Lower lobe of right lung (tissue), 2 donors: Measurements from ENCODE around the gene SCYL2. TPM values are rescaled to one million over a fixed set of nuclear protein-coding genes. Genes with fewer than 3 reads are reported as not detected.

Source experiments
- ATAC-seq, 2 donors: fragments of 200-7000 bp; cut with Tn5 transposase; one replicate each; pipeline ENCODE4 v1.9.1; 2020 to 2022; ENCODE audit warnings: mild to moderate bottlenecking in 2 of 2, moderate library complexity in 2 of 2
- DNase-seq: peaks from one replicate; pipeline ENCODE4 v3.0.0-alpha.2; 2020
- H3K27ac ChIP-seq: fragments of 200-600 bp; one replicate; pipeline ENCODE4 v1.8.0; 2022
- H3K27me3 ChIP-seq: fragments of 200-600 bp; one replicate; pipeline ENCODE4 v1.8.0; 2022; ENCODE audit warnings: low read depth
- H3K36me3 ChIP-seq: fragments of 200-600 bp; one replicate; pipeline ENCODE4 v1.8.0; 2022; ENCODE audit warnings: mild to moderate bottlenecking
- H3K4me1 ChIP-seq: fragments of 200-600 bp; one replicate; pipeline ENCODE4 v1.8.0; 2022
- H3K4me3 ChIP-seq: fragments of 200-600 bp; one replicate; pipeline ENCODE4 v1.8.0; 2022; ENCODE audit warnings: mild to moderate bottlenecking
- H3K9me3 ChIP-seq: fragments of 200-600 bp; one replicate; pipeline ENCODE4 v1.8.0; 2022
- CTCF ChIP-seq: fragments of 200-600 bp; IDR thresholded peaks from one replicate; pipeline ENCODE4 v1.8.0; 2022; ENCODE audit warnings: antibody characterized with exemption, mild to moderate bottlenecking
- intact Hi-C: fragments of 100-400 bp; cut with DNase I; formaldehyde crosslinking; loops from one replicate; pipeline ENCODE4 v1.11.0; 2022
- total RNA-seq: library from RNA; stranded (reverse); fragmentation: NEBNext Ultra II Directional; extraction: Animal tissue kit (Norgen Biotek cat#: 25700); gene quantifications from one replicate; pipeline ENCODE4 v1.2.1, GENCODE V29; 2021
- donor health status: DM: no; HTN: yes; CAD: no; lungs with severe emphysema.

The SCYL2 gene
- total RNA-seq, 1 donor from 2014 or later: 45.0 TPM

DNA sequence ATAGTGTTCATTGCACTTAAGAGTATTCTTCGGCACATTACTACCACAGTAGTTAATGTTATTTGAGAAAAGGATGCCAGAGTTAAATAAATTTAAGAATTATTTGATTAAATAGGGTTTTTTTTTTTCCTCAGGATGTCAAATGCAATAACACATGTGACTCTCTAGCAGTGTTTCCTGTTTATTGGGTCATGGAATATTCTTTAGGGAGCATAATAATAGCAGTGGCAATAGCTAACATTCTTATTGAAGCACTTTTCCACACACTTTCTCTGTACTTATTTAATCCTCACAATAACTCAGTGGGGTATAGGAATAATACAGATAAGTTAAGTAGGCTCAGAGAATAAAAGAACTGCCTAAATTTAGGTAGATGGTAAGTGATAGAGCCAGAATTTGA is 44.3 kb downstream of the SCYL2 start:
- no peaks in the 10 kb centered on the region for H3K4me1 ChIP-seq
- ATAC-seq: no peak

GRCh38 chr12:100317371-100317770 is 50.4 kb downstream of the SCYL2 start:
- no peak overlapping the region for H3K27ac ChIP-seq
- H3K4me1 ChIP-seq: no peaks in the 10 kb centered on the region
- ATAC-seq: no peak
- no peaks in the 10 kb centered on the region for H3K9me3 ChIP-seq
- intact Hi-C loops: no loop called here
- H3K4me3 ChIP-seq: no peak overlapping the region
- TF ChIP-seq CTCF: no peak
- H3K36me3 ChIP-seq: peaks cover 74% of the 10 kb centered on the region
- no peak for DNase-seq
- no peaks in the 10 kb centered on the region for H3K27me3 ChIP-seq

More for the DNA sequence above, 44.3 kb downstream of the SCYL2 start:
- no peak overlapping the region for H3K27ac ChIP-seq
- H3K4me3 ChIP-seq: no peak overlapping the region
- H3K36me3 ChIP-seq: peaks cover 61% of the 10 kb centered on the region
- no peak for TF ChIP-seq CTCF
- intact Hi-C loops: no loop called here
- peaks cover 3% of the 10 kb centered on the region for H3K9me3 ChIP-seq
- no peak for DNase-seq
- no peaks in the 10 kb centered on the region for H3K27me3 ChIP-seq

DNA sequence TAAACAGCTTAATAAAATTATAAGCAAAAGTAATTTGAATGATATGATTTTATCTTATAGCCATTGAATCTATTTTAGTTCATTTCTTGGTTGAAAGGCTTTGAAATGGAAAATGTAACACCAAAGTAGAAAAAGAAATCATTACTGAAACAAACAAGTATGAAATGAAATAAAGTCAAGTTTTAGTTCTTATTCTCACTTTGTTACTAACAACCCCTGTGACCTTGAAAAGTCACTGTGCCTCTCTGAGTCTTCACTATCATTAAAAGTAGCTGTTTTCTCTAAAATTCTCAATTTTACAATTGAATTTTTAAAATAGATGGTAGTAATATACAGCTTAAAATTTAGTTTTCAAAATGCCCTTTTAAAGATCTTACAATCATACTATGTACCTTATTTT is 57.5 kb downstream of the SCYL2 start:
- H3K27ac ChIP-seq: no peak overlapping the region
- DNase-seq (no peak), ATAC-seq (no peak)
- peaks cover 62% of the 10 kb centered on the region for H3K36me3 ChIP-seq
- no peaks in the 10 kb centered on the region for H3K4me1 ChIP-seq
- no peak for TF ChIP-seq CTCF
- H3K27me3 ChIP-seq: no peaks in the 10 kb centered on the region
- no peaks in the 10 kb centered on the region for H3K9me3 ChIP-seq
- no peak overlapping the region for H3K4me3 ChIP-seq
- intact Hi-C loops: no loop called here

GRCh38 chr12:100326208-100326607 is 59.2 kb downstream of the SCYL2 start:
- H3K4me3 ChIP-seq: no peak overlapping the region
- H3K27ac ChIP-seq: no peak overlapping the region
- H3K27me3 ChIP-seq: no peaks in the 10 kb centered on the region
- H3K4me1 ChIP-seq: no peaks in the 10 kb centered on the region
- intact Hi-C loops: no loop called here
- H3K9me3 ChIP-seq: no peaks in the 10 kb centered on the region
- DNase-seq (no peak), ATAC-seq (no peak)
- peaks cover 70% of the 10 kb centered on the region for H3K36me3 ChIP-seq
- TF ChIP-seq CTCF: no peak

DNA sequence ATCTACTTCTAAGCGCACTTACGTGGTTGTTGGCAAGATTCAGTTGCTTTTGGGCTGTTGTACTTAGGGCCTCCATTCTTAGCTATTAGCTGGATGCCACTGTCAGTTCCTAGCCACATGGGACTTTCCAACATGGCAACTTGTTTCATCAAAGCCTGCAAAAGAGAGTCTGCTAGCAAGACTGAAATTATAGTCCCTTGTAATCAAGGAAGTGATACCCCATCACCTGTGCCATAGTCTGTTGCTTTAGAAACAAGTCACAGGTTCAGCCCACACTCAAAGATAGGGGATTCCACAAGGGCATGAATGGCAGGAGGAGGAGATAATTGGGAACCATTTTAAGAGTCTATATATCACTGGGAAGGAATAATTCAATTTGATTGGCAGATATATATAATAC is 62.8 kb downstream of the SCYL2 start:
- no peak for TF ChIP-seq CTCF
- DNase-seq: no peak
- H3K27ac ChIP-seq: no peak overlapping the region
- ATAC-seq: no peak
- intact Hi-C loops: no loop called here
- H3K4me3 ChIP-seq: no peak overlapping the region
- peaks cover 87% of the 10 kb centered on the region for H3K36me3 ChIP-seq
- no peaks in the 10 kb centered on the region for H3K4me1 ChIP-seq
- H3K9me3 ChIP-seq: no peaks in the 10 kb centered on the region
- H3K27me3 ChIP-seq: no peaks in the 10 kb centered on the region

DNA sequence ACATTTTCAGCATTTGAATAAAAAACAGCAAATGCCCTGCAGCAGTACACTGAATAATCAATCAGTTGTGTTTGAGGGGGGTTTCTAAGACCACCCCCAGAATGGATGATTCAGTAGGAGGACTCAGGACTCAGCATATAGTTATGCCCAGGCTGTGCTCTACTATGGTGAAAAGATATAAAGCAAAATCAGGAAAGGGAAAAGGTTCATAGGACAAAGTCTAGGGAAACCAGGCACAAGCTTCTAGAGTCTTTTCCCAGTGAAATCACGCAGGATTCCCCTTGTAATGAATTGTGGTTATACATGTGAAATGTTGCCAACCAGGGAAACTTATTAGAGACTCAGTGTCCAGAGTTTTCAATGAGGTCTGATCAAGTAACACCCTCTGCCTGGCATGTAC is 64.9 kb downstream of the SCYL2 start:
- ATAC-seq: no peak
- no peaks in the 10 kb centered on the region for H3K4me1 ChIP-seq
- no peak overlapping the region for H3K27ac ChIP-seq
- DNase-seq: no peak
- H3K4me3 ChIP-seq: no peak overlapping the region
- TF ChIP-seq CTCF: no peak
- no peaks in the 10 kb centered on the region for H3K27me3 ChIP-seq
- no peaks in the 10 kb centered on the region for H3K9me3 ChIP-seq
- intact Hi-C loops: no loop called here
- peaks cover 89% of the 10 kb centered on the region for H3K36me3 ChIP-seq
